HFF-Myc (cell line): ENCODE results near the gene ZNF554.
A peak's percentile ranks its signal among the peaks of the same experiment; 100 is the strongest.
"Not testable (repeated sequence)": the region's sequence is repeated elsewhere in the genome, so short reads cannot be mapped to it uniquely, and the experiment has no call there.

Source experiments
- DNase-seq: peaks from one replicate; pipeline ENCODE4 v3.0.0-alpha.2; 2011; ENCODE audit warnings: low read depth; ENCODE audit errors: extremely low read depth
- H3K4me3 ChIP-seq: replicated peaks from 2 replicates; pipeline ENCODE4 v1.5.1; 2011; ENCODE audit warnings: low read depth, mild to moderate bottlenecking, control low read depth, low read length
- CTCF ChIP-seq: IDR thresholded peaks from 2 replicates; pipeline ENCODE4 v1.5.1; 2012; ENCODE audit warnings: mild to moderate bottlenecking, low read depth, low read length, control low read depth; ENCODE audit errors: missing control alignments

Gene ZNF554

GRCh38 chr19:2816641-2817040 is 3.0 kb upstream of the ZNF554 start:
- DNase-seq, result no peak
- H3K4me3 ChIP-seq, result no peak overlapping the region
- no peak for TF ChIP-seq CTCF

DNA sequence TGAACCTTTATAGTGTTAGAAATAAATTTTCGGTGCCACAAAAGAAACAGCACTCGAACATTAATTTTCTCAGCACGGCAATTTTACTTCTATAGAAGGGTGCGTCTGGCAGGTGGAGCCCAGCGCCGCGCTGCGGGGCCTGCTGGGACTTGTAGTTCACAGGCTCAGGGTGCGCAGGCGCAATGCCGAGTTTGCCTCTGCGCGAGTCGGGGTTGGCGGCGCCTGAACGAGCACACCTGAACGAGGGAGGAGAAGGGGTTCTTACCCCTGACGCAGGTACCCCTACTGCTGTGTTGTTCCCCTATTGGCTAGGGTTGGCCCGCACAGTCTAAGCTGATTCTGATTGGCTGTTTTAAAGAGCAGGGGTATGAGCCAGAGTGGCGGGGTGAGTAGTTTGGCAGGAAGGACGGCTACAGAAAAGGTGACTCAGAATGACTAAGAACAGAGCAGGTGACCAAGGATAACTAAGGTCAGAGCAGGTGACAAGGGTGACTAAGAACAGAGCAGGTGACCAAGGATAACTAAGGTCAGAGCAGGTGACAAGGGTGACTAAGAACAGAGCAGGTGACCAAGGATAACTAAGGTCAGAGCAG is 2.3 kb upstream of the ZNF554 start:
- not testable (repeated sequence) for H3K4me3 ChIP-seq, DNase-seq

- no peak for DNase-seq
- no peak for TF ChIP-seq CTCF
Observed at GRCh38 chr19:2820112-2820702, 539 bp downstream of the ZNF554 start.

GRCh38 chr19:2822846-2823245 is 3.2 kb downstream of the ZNF554 start:
- H3K4me3 ChIP-seq, result no peak overlapping the region
- TF ChIP-seq CTCF, result no peak
- no peak for DNase-seq

More at GRCh38 chr19:2820112-2820702, 539 bp downstream of the ZNF554 start:
- H3K4me3 ChIP-seq, result peak overlapping the region; percentile 72

DNA sequence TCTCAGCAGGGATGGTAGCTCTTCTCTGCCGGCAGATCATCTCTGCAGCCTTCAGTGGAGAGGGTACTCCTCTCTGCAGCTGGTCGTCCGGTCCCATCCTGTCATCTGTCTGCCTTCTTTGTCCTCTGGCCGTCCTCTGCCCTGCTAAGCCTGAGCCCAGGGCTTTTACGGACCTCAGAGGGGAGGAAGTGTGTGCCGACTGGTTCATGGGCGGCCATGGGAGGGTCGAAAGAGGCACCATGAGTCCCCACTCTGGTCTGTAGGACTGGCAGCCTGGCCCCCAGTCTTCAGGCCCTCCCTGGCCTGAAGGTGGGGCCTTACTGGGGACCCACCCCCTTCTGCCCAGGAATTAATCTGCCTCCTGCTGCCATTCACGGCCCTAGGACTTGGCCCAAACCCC is 4.0 kb downstream of the ZNF554 start:
- no peak overlapping the region for H3K4me3 ChIP-seq
- TF ChIP-seq CTCF, result no peak
- DNase-seq, result no peak

DNA sequence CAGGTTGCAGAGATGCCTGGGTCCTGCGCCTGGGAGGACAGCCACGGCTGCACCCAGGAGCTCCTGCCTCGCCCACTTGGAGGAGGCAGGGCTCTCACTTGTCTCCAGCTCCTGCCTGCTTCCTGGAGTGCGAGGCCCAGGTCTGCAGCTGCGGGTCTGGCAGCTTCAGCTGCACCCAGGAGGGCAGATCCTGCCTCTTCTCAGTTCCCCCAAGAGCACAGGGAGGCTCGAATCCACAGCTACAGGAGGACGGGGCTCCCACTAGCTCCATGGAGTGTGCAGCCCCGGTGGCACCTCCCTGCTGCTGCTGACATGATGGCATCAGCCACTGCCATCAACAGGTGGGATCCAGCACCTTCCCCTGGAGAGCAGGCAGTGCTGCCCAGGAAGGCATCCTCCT is 4.5 kb downstream of the ZNF554 start:
- no peak for TF ChIP-seq CTCF
- no peak for DNase-seq
- H3K4me3 ChIP-seq, result no peak overlapping the region

GRCh38 chr19:2827022-2827421 is 7.4 kb downstream of the ZNF554 start:
- no peak overlapping the region for H3K4me3 ChIP-seq
- TF ChIP-seq CTCF, result no peak
- DNase-seq, result no peak
